Measurements from ENCODE around the gene LOXHD1. TPM values are rescaled to one million over a fixed set of nuclear protein-coding genes. Genes with fewer than 3 reads are reported as not detected.

LOXHD1 gene, protein sequence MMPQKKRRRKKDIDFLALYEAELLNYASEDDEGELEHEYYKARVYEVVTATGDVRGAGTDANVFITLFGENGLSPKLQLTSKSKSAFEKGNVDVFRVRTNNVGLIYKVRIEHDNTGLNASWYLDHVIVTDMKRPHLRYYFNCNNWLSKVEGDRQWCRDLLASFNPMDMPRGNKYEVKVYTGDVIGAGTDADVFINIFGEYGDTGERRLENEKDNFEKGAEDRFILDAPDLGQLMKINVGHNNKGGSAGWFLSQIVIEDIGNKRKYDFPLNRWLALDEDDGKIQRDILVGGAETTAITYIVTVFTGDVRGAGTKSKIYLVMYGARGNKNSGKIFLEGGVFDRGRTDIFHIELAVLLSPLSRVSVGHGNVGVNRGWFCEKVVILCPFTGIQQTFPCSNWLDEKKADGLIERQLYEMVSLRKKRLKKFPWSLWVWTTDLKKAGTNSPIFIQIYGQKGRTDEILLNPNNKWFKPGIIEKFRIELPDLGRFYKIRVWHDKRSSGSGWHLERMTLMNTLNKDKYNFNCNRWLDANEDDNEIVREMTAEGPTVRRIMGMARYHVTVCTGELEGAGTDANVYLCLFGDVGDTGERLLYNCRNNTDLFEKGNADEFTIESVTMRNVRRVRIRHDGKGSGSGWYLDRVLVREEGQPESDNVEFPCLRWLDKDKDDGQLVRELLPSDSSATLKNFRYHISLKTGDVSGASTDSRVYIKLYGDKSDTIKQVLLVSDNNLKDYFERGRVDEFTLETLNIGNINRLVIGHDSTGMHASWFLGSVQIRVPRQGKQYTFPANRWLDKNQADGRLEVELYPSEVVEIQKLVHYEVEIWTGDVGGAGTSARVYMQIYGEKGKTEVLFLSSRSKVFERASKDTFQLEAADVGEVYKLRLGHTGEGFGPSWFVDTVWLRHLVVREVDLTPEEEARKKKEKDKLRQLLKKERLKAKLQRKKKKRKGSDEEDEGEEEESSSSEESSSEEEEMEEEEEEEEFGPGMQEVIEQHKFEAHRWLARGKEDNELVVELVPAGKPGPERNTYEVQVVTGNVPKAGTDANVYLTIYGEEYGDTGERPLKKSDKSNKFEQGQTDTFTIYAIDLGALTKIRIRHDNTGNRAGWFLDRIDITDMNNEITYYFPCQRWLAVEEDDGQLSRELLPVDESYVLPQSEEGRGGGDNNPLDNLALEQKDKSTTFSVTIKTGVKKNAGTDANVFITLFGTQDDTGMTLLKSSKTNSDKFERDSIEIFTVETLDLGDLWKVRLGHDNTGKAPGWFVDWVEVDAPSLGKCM (N-terminal part only)
- not detected for total RNA-seq
- 0.30 TPM for polyA plus RNA-seq (2013, experiment 1 of 2)
- polyA plus RNA-seq (2013, experiment 2 of 2), result 0.31 TPM
- total RNA-seq, result 0 to 0.56 (median 0.04) reads per million in 172 experiments

DNA sequence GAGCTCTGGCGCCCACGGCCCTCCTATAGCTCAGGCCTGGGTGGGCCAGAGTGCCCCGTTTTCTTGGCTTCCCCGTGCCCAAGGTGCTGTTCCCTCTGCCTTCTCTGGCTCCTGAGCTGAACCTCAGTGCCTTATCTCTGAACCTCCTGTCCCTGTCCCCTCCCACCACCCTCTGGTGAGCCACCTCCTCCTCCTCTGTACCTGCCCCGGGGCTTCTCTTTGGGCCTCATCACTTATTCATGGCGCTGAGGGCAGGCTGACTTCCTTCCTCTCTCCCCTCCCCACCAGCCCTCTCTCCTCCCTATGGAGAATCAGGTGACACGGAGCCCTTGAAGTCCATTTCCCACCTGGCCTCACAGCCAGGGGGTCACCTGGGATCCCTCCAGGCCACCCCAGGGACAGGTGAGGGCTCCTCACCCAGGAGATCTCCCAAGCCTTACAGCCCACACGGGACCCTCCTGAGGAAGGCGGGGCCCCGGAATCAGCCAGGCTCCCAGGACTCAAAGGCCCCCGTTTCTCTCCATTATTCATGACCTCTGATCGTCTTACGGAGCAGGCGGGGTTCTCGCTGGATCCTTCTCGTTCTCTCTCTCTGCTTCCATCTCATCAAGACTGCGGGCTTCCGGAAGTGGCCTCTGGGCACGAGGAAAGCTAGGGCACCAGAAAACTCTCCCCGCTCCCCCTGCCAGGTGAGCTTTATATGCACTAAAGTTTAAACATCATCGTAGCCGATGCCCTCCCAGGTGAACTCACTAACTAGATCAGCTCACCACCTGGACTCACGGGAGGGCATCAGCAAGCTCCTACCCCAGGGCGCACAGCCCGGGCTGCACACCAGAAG, at the start of gene LOXHD1:
TSS of gene LOXHD1 (minus strand) at position 106 of the 841 bp plus-strand sequence. CDS start 187 bp downstream, outside the sequence.
- H3K36me3 ChIP-seq (ENCODE audit: insufficient read depth, low read length), result no peaks in the 10 kb centered on the region
- intact Hi-C loops (cut with DNase I, micrococcal nuclease), result no loop called here
- ChIA-PET POLR2A (interaction anchor here (0.7 to 1.9 kb wide), 4 partner anchors 376 to 511 kb away, joined by 3 to 6 read pairs (median 5); a partner anchor contains a TSS), CTCF (interaction anchor here (0.7 to 2.0 kb wide), 13 partner anchors 8 to 531 kb away, joined by 3 to 39 read pairs (median 6); a partner anchor contains a TSS)
- no peak for TF ChIP-seq CTCF (IDR thresholded peaks at IDR 0.05)
- H3K27me3 Mint-ChIP-seq, result no peaks in the 10 kb centered on the region
- no peak for DNase-seq
- no peaks in the 10 kb centered on the region for H3K4me1 Mint-ChIP-seq (ENCODE audit: low read depth)
- H3K9me3 ChIP-seq (ENCODE audit: control insufficient read depth in 1 of 2, insufficient read depth in 1 of 2, low read length in 2 of 2), result no peaks in the 10 kb centered on the region
- H3K27ac ChIP-seq (ENCODE audit: low read depth in 1 of 2, low read length in 2 of 2), result no peak within 1 kb of the TSS
- H3K4me3 Mint-ChIP-seq, result no peak within 1 kb of the TSS
- H3K27ac Mint-ChIP-seq, result no peak within 1 kb of the TSS
- H3K4me3 ChIP-seq (ENCODE audit: low read length), result no peak within 1 kb of the TSS
- no peaks in the 10 kb centered on the region for H3K27me3 ChIP-seq (ENCODE audit: control insufficient read depth in 1 of 2, insufficient read depth in 2 of 2, low read length in 2 of 2)
- no peaks in the 10 kb centered on the region for H3K9me3 Mint-ChIP-seq
- peaks cover 3% of the 10 kb centered on the region for H3K4me1 ChIP-seq (ENCODE audit: insufficient read depth, low read length)
- H3K36me3 Mint-ChIP-seq (ENCODE audit: low read depth), result no peaks in the 10 kb centered on the region
- no peak for ATAC-seq (ENCODE audit: poor library complexity)

DNA sequence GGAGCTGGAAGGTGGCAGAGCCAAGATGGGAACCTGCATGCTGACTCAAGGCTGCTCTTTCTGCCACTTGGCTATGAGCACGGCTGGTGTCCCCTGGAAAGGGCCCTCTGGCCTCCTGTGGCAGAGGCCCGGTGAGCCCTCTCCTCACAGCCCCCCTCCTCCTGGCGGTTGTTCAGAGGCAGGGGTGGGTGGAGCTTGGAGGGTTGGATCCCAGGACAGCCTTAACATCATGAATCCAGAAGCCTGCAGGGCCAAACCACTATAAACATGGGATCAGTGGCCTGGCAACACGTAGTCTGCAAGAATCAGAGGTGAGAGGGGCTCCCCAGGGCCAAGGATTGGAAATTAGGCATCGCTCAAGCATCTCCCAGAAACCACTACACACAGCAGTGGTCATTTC, 48.5 kb upstream of the LOXHD1 start:
- Mint-ChIP-seq H3K36me3 (ENCODE audit: low read depth) (no peaks in the 10 kb centered on the region), H3K27me3 (no peaks in the 10 kb centered on the region), H3K9me3 (no peaks in the 10 kb centered on the region), H3K27ac (no peak overlapping the region), H3K4me1 (ENCODE audit: low read depth) (no peaks in the 10 kb centered on the region), H3K4me3 (no peak overlapping the region)
- H3K27ac ChIP-seq (ENCODE audit: low read depth in 1 of 2, low read length in 2 of 2), result no peak overlapping the region
- POLR2A ChIA-PET, result no interaction called here
- no peaks in the 10 kb centered on the region for H3K36me3 ChIP-seq (ENCODE audit: insufficient read depth, low read length)
- no peak overlapping the region for H3K4me3 ChIP-seq (ENCODE audit: low read length)
- TF ChIP-seq CTCF (IDR thresholded peaks at IDR 0.05), result no peak
- CTCF ChIA-PET, result no interaction called here
- ATAC-seq (ENCODE audit: poor library complexity) (no peak), DNase-seq (no peak)
- no peaks in the 10 kb centered on the region for H3K27me3 ChIP-seq (ENCODE audit: control insufficient read depth in 1 of 2, insufficient read depth in 2 of 2, low read length in 2 of 2)
- H3K4me1 ChIP-seq (ENCODE audit: insufficient read depth, low read length), result no peaks in the 10 kb centered on the region
- intact Hi-C loops (cut with DNase I, micrococcal nuclease), result no loop called here
- H3K9me3 ChIP-seq (ENCODE audit: control insufficient read depth in 1 of 2, insufficient read depth in 1 of 2, low read length in 2 of 2), result no peaks in the 10 kb centered on the region
